SK-N-SH (cell line): ENCODE measurements around the gene UBE2D3. TPM values are rescaled to one million over a fixed set of nuclear protein-coding genes. Genes with fewer than 3 reads are reported as not detected.

Source experiments
- CTCF ChIA-PET: fragments of 300-600, 350-600 bp; formaldehyde crosslinking; extraction: SDS; loops from one replicate; lab custom pipeline; 2021; lab: Yijun Ruan, JAX
- POLR2A ChIA-PET: fragments of 350-600 bp; sonication (Branson Sonifier 250); formaldehyde crosslinking; extraction: SDS; loops from one replicate; lab custom pipeline; 2020; ENCODE audit warnings: antibody characterized with exemption, inconsistent platforms; lab: Yijun Ruan, JAX
- DNase-seq: peaks from one replicate; pipeline ENCODE4 v3.0.0; 2012
- H2AFZ ChIP-seq: fragments of 200-600 bp; sonication (generic); 2 replicates; pipeline ENCODE4 v1.8.1; 2016; ENCODE audit warnings: antibody characterized with exemption, mild to moderate bottlenecking, low read depth
- H3F3A ChIP-seq: fragments of 200-600 bp; sonication (generic); replicated peaks from 2 replicates; pipeline ENCODE3; 2016; ENCODE audit warnings: antibody characterized with exemption, mild to moderate bottlenecking; ENCODE audit not compliant: insufficient read depth
- H3K27ac ChIP-seq, 2 experiments: fragments of 200-500 bp in 1 of 2; fragments of 200-600 bp in 1 of 2; sonication (Bioruptor generic) in 1 of 2; sonication (generic), shearing (Covaris generic) in 1 of 2; 2 replicates each; pipeline versions ENCODE4 v1.5.1 to v1.6.1; 2014 to 2016; ENCODE audit warnings: low read depth in 2 of 2, inconsistent platforms in 1 of 2, low read length in 1 of 2, mild to moderate bottlenecking in 1 of 2, mixed read lengths in 1 of 2
- H3K27me3 ChIP-seq: fragments of 200-600 bp; sonication (generic), shearing (Covaris generic); 2 replicates; pipeline ENCODE4 v1.6.1; 2016; ENCODE audit warnings: mixed run types; ENCODE audit not compliant: insufficient read depth
- H3K36me3 ChIP-seq, 2 experiments: fragments of 200-500 bp in 1 of 2; fragments of 200-600 bp in 1 of 2; sonication (Bioruptor generic) in 1 of 2; sonication (generic) in 1 of 2; replicated peaks in 1 of 2; 2 replicates each; pipeline versions ENCODE3 to v1.5.1; 2014 to 2016; ENCODE audit warnings: low read length in 1 of 2, mild to moderate bottlenecking in 1 of 2; ENCODE audit not compliant: insufficient read depth in 2 of 2, control insufficient read depth in 1 of 2
- H3K4me1 ChIP-seq, 2 experiments: fragments of 200-500 bp in 1 of 2; fragments of 200-600 bp in 1 of 2; sonication (Bioruptor generic) in 1 of 2; sonication (generic), shearing (Covaris generic) in 1 of 2; 2 replicates each; pipeline versions ENCODE4 v1.5.1 to v1.6.1; 2014 to 2016; ENCODE audit warnings: low read depth in 1 of 2, low read length in 1 of 2, mixed run types in 1 of 2; ENCODE audit not compliant: insufficient read depth in 2 of 2, control insufficient read depth in 1 of 2
- H3K4me2 ChIP-seq: fragments of 200-600 bp; sonication (generic), shearing (Covaris generic); 2 replicates; pipeline ENCODE4 v1.6.1; 2017; ENCODE audit warnings: mixed run types
- H3K4me3 ChIP-seq, 2 experiments: fragments of 200-500 bp in 1 of 2; fragments of 200-600 bp in 1 of 2; sonication (Bioruptor generic) in 1 of 2; sonication (generic), shearing (Covaris generic) in 1 of 2; 2 replicates each; pipeline versions ENCODE4 v1.5.1 to v1.8.1; 2014 to 2016; ENCODE audit warnings: low read depth in 2 of 2, inconsistent platforms in 1 of 2, low read length in 1 of 2, mild to moderate bottlenecking in 1 of 2, mixed read lengths in 1 of 2, moderate library complexity in 1 of 2
- H3K79me2 ChIP-seq: fragments of 200-600 bp; sonication (generic); 2 replicates; pipeline ENCODE4 v1.8.1; 2017; ENCODE audit warnings: mild to moderate bottlenecking; ENCODE audit not compliant: insufficient read depth
- H3K9ac ChIP-seq: fragments of 200-600 bp; sonication (generic); 2 replicates; pipeline ENCODE4 v1.6.1; 2017; ENCODE audit warnings: mixed run types
- H3K9me2 ChIP-seq: fragments of 200-600 bp; sonication (generic); 2 replicates; pipeline ENCODE4 v1.6.1; 2017; ENCODE audit warnings: mixed run types
- H3K9me3 ChIP-seq: fragments of 200-600 bp; sonication (generic); 2 replicates; pipeline ENCODE4 v1.6.1; 2017; ENCODE audit warnings: mixed run types, mild to moderate bottlenecking, moderate library complexity
- H4K20me1 ChIP-seq: fragments of 200-600 bp; sonication (generic); 2 replicates; pipeline ENCODE4 v1.6.1; 2017; ENCODE audit warnings: mild to moderate bottlenecking, mixed run types; ENCODE audit not compliant: insufficient read depth
- CTCF ChIP-seq: fragments of 200-600 bp; sonication (generic); IDR thresholded peaks from 2 replicates; pipeline ENCODE4 v1.6.1; 2017; ENCODE audit warnings: antibody characterized with exemption, mild to moderate bottlenecking, moderate library complexity
- ELF1 ChIP-seq: IDR thresholded peaks from 2 replicates; pipeline ENCODE4 v1.4.0; 2012
- EP300 ChIP-seq, 2 experiments: IDR thresholded peaks; 2 replicates each; pipeline versions ENCODE4 v1.4.0 to v1.6.1; 2012; ENCODE audit warnings: borderline replicate concordance in 1 of 2, low read depth in 1 of 2, low read length in 1 of 2
- EZH2phosphoT487 ChIP-seq: fragments of 200-600 bp; sonication (generic); IDR thresholded peaks from 2 replicates; pipeline ENCODE4 v1.6.1; 2017; ENCODE audit warnings: low read depth, mixed run types, mild to moderate bottlenecking, antibody characterized with exemption, moderate library complexity, borderline replicate concordance
- FOSL2 ChIP-seq: IDR thresholded peaks from 2 replicates; pipeline ENCODE4 v1.4.0; 2012; ENCODE audit warnings: low read depth, mild to moderate bottlenecking, moderate library complexity, borderline replicate concordance
- FOXJ3 ChIP-seq: sonication (generic); formaldehyde crosslinking; IDR thresholded peaks from 2 replicates; pipeline ENCODE4 v1.5.1; 2020; ENCODE audit warnings: mild to moderate bottlenecking, missing genetic modification reagents
- FOXM1 ChIP-seq: IDR thresholded peaks from 2 replicates; pipeline ENCODE4 v1.4.0; 2012; ENCODE audit warnings: low read depth, mild to moderate bottlenecking
- GABPA ChIP-seq: IDR thresholded peaks from 2 replicates; pipeline ENCODE4 v1.4.0; 2012; ENCODE audit warnings: low read depth, mild to moderate bottlenecking
- GATA2 ChIP-seq: sonication (generic); formaldehyde crosslinking; IDR thresholded peaks from 2 replicates; pipeline ENCODE4 v1.5.0; 2020; ENCODE audit warnings: mild to moderate bottlenecking, missing genetic modification reagents
- IRF3 ChIP-seq: fragments of 150-350 bp; IDR thresholded peaks from 2 replicates; pipeline ENCODE4 v1.6.1; 2016; ENCODE audit warnings: mild to moderate bottlenecking, low read depth, low read length
- JUND ChIP-seq: IDR thresholded peaks from 2 replicates; pipeline ENCODE4 v1.4.0; 2012
- MAX ChIP-seq: IDR thresholded peaks from 2 replicates; pipeline ENCODE4 v1.4.0; 2012; ENCODE audit warnings: low read depth
- MEF2A ChIP-seq: IDR thresholded peaks from 2 replicates; pipeline ENCODE4 v1.4.0; 2012; ENCODE audit warnings: low read depth, borderline replicate concordance
- NRF1 ChIP-seq: IDR thresholded peaks from 2 replicates; pipeline ENCODE4 v1.6.1; 2012; ENCODE audit warnings: low read depth, mild to moderate bottlenecking, low read length
- POLR2AphosphoS5 ChIP-seq: IDR thresholded peaks from 2 replicates; pipeline ENCODE4 v1.6.1; 2012; ENCODE audit warnings: low read depth, low read length
- RAD21 ChIP-seq: IDR thresholded peaks from 2 replicates; pipeline ENCODE4 v1.6.1; 2012; ENCODE audit warnings: mild to moderate bottlenecking, low read length
- RCOR1 ChIP-seq: fragments of 150-350 bp; IDR thresholded peaks from 2 replicates; pipeline ENCODE4 v1.6.1; 2017; ENCODE audit warnings: antibody characterized with exemption, low read length
- REST ChIP-seq: IDR thresholded peaks from 2 replicates; pipeline ENCODE4 v1.6.1; 2012; ENCODE audit warnings: mild to moderate bottlenecking, low read depth, low read length, moderate library complexity
- RFX5 ChIP-seq: IDR thresholded peaks from 2 replicates; pipeline ENCODE4 v1.6.1; 2012; ENCODE audit warnings: mild to moderate bottlenecking, improper control_type of control experiment, low read length
- RXRA ChIP-seq: IDR thresholded peaks from 2 replicates; pipeline ENCODE4 v1.4.0; 2012; ENCODE audit warnings: low read depth, mild to moderate bottlenecking, borderline replicate concordance
- SIN3A ChIP-seq: IDR thresholded peaks from 2 replicates; pipeline ENCODE4 v1.6.1; 2012; ENCODE audit warnings: low read depth, mild to moderate bottlenecking, low read length, moderate library complexity, borderline replicate concordance
- SMC3 ChIP-seq: IDR thresholded peaks from 2 replicates; pipeline ENCODE4 v1.6.1; 2012; ENCODE audit warnings: low read depth, low read length, improper control_type of control experiment
- TAF1 ChIP-seq: IDR thresholded peaks from 2 replicates; pipeline ENCODE4 v1.6.1; 2012; ENCODE audit warnings: low read depth, mild to moderate bottlenecking, low read length, moderate library complexity, borderline replicate concordance
- TCF12 ChIP-seq: IDR thresholded peaks from 2 replicates; pipeline ENCODE4 v1.4.0; 2012
- YY1 ChIP-seq: IDR thresholded peaks from 2 replicates; pipeline ENCODE4 v1.4.0; 2012; ENCODE audit warnings: low read depth, mild to moderate bottlenecking
- WGBS: methylation state at CpG from one replicate; pipeline ENCODE4 v1.1.6; 2017; ENCODE audit warnings: low lambda C conversion rate; 5-methylcytosine and 5-hydroxymethylcytosine counted together
- polyA plus RNA-seq, 3 experiments: library from polyadenylated mRNA; depleted of rRNA; stranded (reverse); fragments of >200 nt; gene quantifications; 2 replicates each; pipeline ENCODE4 v1.2.3, GENCODE V29; 2012
- TF ChIP-seq, protein P1 (sequence below): IDR thresholded peaks from 2 replicates; pipeline ENCODE4 v1.4.0; 2012; ENCODE audit warnings: low read depth, borderline replicate concordance

Gene UBE2D3
- polyA plus RNA-seq (2012; rRNA removed) = 199 and 216 TPM in 2 replicates
- polyA plus RNA-seq (2012; cell fraction: cytosol; rRNA removed) = 218 and 251 TPM in 2 replicates
- polyA plus RNA-seq (2012; cell fraction: nucleus; rRNA removed) = 216 and 236 TPM in 2 replicates

DNA sequence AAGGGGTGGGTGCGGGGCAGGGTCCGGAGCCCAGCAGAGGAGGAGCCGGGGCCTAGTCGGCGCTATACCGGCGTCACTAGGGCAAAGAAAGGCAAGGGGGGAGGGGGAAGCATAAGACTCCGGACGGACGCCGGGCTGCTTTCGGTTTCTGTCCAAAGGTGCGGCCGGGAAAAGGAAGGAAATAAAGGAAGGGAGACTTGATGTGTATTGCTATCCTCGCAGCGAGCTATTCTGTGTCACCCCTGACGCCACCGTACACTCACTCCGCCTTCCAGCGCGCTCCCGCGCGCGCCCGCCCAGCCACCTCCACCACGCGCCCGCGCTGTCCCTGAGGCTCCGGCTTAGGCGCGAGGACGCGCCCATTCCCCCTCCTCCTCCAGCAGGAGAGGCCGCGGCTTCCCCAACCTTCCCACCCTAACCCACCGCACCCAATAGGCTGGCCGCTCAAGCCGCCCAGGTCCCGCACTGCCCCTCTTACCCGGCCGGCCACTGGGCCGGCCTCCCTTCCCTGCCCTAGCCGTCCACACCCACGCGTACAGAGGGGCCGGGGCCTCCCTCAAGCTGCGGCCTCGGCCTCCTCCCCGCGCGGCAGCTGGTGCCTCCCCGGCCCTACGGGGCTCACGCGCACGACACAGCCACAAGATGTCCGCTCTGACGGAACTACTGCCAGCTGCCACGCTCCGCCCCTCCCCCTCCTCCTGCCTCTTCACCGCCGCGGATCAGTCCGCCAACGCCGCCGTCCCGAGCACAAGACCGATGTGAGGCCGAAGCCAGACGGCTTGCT, at the start of gene UBE2D3:
UBE2D3 (minus strand) TSS at position 662 of the 784 bp plus-strand sequence. CDS start 1,043 bp downstream, outside the sequence.
- 2% methylated on average over 32 of the region's 73 CpGs for WGBS
- peak within 1 kb of the TSS; percentile 84 to 92 for H3K4me3 ChIP-seq
- no peaks in the 10 kb centered on the region for H3K9me2 ChIP-seq
- H3K9ac ChIP-seq = peak within 1 kb of the TSS; percentile 100
- peaks cover 12 to 19% of the 10 kb centered on the region in 2 experiments; a peak in 3 of 4 replicates for H3K4me1 ChIP-seq
- peaks cover 68% of the 10 kb centered on the region for H3K79me2 ChIP-seq
- H3K27me3 ChIP-seq = no peaks in the 10 kb centered on the region
- H3F3A ChIP-seq = peaks cover 35% of the 10 kb centered on the region
- H2AFZ ChIP-seq = peak within 1 kb of the TSS; percentile 78
- ChIA-PET POLR2A (interaction anchor here (0.6 to 4.4 kb wide), 16 partner anchors 9 to 1584 kb away, joined by 3 to 85 read pairs (median 4); partner anchors contain the start of genes CISD2, MANBA, PPP3CA and SLC9B2), CTCF (interaction anchor here (0.9 to 2.0 kb wide), 5 partner anchors 10 to 262 kb away, joined by 3 to 8 read pairs (median 5); no protein-coding TSS in a partner anchor)
- peak within 1 kb of the TSS; percentile 100 for H3K27ac ChIP-seq
- peaks cover 45% of the 10 kb centered on the region for H4K20me1 ChIP-seq
- no peaks in the 10 kb centered on the region for H3K9me3 ChIP-seq
- peak; percentile 78 for DNase-seq
- peak within 1 kb of the TSS; percentile 95 for H3K4me2 ChIP-seq
- H3K36me3 ChIP-seq = peaks cover 19 to 26% of the 10 kb centered on the region in 2 experiments
- TF ChIP-seq CTCF (no peak; the same call in 1 of the 2 replicates), YY1 (peak; percentile 90), RXRA (no peak), EZH2phosphoT487 (no peak), NRF1 (no peak), GABPA (no peak), EP300 (IDR thresholded peaks at IDR 0.05; ENCODE audit: borderline replicate concordance in 1 of 2, low read depth in 1 of 2, low read length in 1 of 2) (peak in 1 of 2 experiments; percentile 15; a peak in 1 of 4 replicates), RFX5 (no peak), RAD21 (no peak), TCF12 (peak; percentile 61; the same call in 1 of the 2 replicates), JUND (no peak), GATA2 (CRISPR knock-in tag) (no peak), ELF1 (no peak), MAX (peak; percentile 88), REST (peak; percentile 67), IRF3 (no peak), FOXJ3 (CRISPR knock-in tag) (peak; percentile 31; the same call in 1 of the 2 replicates), SIN3A (0 out of 2 replicates have a peak, but pooled peaks have one; percentile 16), SMC3 (no peak), FOXM1 (peak; percentile 51; the same call in 1 of the 2 replicates), POLR2AphosphoS5 (peak; percentile 63), RCOR1 (no peak), TAF1 (peak; percentile 95), FOSL2 (no peak), MEF2A (no peak)
- TF ChIP-seq, protein P1, sequence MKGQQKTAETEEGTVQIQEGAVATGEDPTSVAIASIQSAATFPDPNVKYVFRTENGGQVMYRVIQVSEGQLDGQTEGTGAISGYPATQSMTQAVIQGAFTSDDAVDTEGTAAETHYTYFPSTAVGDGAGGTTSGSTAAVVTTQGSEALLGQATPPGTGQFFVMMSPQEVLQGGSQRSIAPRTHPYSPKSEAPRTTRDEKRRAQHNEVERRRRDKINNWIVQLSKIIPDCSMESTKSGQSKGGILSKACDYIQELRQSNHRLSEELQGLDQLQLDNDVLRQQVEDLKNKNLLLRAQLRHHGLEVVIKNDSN = peak; percentile 32
